GM12892 (cell line): ENCODE data around the gene PPM1J.

Source experiments
- POLR2A ChIP-seq: IDR thresholded peaks from 2 replicates; pipeline ENCODE4 v1.6.1; 2011; ENCODE audit warnings: low read depth, low read length, control low read depth
- POLR2AphosphoS5 ChIP-seq: IDR thresholded peaks from 2 replicates; pipeline ENCODE4 v1.6.1; 2011; ENCODE audit warnings: low read depth, low read length, control low read depth
- TAF1 ChIP-seq: IDR thresholded peaks from 2 replicates; pipeline ENCODE4 v1.6.1; 2011; ENCODE audit warnings: low read depth, mild to moderate bottlenecking, control low read depth, low read length, borderline replicate concordance

DNA sequence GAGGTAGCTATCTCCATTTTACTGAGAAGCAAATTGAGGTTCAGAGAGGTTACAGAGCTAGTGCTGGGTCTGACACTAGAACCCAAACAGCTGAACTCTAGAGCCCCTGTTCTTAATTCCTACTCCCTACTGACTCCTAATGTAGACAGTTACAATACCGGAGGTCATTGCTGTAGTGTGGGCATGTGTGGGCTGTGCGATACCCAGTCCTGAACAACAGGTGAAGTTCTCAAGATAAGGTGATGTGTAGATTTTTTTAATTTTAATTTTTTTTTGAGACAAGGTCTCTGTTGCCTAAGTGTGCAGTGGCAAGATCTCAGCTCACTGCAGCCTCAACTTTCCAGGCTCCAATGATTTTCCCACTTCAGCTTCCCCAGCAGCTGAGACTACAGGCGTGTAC, 6.6 kb downstream of the PPM1J start:
- no peak for TF ChIP-seq POLR2A
- TF ChIP-seq TAF1, result no peak
- no peak for TF ChIP-seq POLR2AphosphoS5
